NCI-H2171 (cell line): ENCODE data around the gene LIN9.

Experiments
- DNase-seq: peaks from one replicate; lab custom pipeline; 2025; lab: John Stamatoyannopoulos, UW

Gene LIN9

DNA sequence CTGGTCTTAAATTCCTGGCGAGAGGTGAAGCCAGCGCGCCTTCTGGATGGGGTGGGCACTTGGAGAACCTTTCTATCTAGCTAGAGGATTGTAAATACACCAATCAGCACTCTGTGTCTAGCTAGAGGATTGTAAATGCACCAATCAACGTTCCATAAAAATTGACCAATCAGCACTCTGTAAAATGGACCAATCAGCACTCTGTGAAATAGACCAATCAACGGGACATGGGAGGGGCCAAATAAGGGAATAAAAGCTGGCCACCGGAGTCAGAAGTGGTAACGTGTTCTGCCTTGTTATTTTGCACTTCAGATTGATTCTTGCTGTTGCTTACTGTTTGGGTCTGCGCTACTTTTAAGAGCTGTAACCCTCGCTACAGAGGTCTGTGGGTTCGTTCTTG is 12.0 kb upstream of the LIN9 start:
- DNase-seq = no peak

DNA sequence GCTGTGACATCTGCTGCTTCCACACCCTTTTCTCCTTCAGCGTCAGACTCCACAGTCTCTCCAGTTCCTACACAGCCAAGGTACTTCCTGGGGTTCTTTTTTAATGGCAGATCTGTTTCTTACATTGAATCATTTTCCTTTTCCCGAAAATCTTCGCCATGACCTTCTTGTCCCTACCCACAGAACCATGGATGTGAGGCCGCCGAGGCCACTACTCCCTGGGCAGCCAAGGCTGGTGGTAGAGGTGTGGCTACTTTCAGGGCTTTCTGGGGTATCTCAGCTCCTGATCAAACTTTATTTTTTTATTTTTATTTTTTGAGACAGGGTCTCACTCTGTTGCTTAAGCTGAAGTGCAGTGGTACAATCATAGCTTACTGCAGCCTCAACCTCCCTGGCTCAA is 9.5 kb upstream of the LIN9 start:
- no peak for DNase-seq

DNA sequence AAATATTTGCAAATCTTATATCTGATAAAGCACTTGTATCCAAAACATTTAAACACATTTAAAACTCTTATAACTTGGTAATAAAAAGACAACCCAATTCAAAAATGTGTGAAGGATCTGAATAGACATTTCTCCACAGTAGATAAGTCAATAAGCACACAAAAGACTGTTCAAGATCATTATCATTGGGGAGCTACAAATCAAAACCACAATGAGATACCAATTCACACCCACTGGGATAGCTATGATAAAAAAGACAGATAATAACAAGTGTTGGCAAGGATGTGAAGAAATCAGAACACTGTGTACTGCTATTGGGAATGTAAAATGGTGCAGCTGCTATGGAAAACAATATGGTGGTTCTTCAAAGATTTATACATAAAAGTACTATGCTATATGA is 5.1 kb upstream of the LIN9 start:
- DNase-seq = no peak

DNA sequence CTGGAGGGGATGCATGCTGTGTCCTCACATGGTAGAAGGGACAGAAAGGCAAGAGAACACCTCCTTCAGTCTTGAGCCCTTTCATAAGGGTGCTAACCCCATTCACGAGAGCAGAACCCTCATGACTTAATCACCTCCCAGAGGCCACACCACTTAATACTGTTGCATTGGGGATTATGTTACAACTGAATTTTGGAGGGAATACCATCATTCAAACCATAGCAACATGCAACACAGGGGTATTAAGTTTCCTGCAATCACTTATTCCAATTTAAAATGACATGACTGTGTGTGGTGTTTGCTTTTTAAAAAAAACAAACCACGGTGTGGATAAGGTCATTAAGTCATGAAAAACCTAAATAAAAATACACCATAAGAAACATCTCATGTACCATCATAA is 3.1 kb upstream of the LIN9 start:
- no peak for DNase-seq

DNA sequence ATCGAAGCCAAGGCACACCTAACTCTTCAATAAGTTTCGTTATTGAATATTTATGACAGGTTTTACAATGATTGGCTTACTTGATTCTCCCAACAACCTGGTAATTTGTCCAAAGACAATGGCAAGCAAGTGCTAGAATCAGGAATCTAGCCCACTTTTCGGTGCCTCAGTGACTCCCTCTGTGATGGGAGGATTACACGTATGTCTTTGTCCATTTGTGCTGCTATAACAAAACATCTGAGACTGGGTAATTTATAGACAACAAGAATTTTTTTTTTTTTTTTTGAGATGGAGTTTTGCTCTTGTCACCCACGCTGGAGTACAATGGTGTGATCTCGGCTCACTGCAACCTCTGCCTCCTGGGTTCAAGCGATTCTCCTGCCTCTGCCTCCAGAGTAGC is 2.4 kb upstream of the LIN9 start:
- DNase-seq = no peak

- no peak for DNase-seq
These were observed 1.8 kb upstream of the LIN9 start for GRCh38 chr1:226310637-226311195.

- no peak for DNase-seq
These were observed 1.2 kb upstream of the LIN9 start for GRCh38 chr1:226310245-226310540.

- no peak for DNase-seq
These were observed 657 bp upstream of the LIN9 start for GRCh38 chr1:226309398-226310244.

DNA sequence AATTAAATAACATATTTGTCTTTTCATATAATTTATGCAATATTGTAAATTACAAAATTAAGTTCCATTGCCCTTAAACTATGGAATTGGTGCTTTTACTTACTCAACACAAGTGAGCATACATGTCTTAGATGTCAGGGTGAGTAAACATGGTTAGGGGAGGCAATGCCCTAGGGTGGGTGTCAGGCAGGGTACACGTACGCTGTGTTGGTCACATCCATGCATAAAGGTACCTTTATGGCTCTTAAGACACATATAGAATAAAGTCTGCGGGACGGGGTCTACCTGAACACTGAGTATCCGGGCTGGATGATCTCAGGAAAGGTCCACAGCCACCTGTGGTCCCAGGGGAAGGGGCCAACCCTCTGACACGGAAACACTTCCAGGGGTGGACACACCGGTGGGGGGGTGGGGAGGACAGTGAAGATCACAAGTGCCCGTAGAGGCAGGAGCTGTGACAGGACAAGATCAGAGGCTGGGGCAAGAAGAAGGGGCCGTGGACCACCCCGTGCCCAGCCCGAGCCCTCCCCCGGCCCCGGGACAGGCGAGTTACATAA is 720 bp downstream of the LIN9 start:
- peak; percentile 24 for DNase-seq

DNA sequence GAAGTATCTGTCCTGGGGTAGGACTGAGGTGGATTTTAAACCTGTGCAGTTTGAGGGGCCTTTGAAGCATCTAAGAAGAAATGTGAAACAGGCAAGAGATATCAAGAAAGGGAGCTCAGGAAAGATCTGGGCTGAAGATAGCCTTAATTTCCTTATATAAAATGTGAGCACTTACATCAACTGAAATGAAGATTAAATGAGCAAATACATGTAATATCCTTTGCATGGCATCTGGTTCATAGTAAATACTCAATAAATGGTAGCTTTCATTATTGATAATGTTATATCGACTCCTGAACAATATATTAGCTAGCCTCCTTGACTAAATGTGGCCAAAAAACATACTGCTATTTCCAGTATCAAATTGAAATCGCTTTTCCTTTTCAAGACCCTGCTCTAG is 2.5 kb downstream of the LIN9 start:
- no peak for DNase-seq

DNA sequence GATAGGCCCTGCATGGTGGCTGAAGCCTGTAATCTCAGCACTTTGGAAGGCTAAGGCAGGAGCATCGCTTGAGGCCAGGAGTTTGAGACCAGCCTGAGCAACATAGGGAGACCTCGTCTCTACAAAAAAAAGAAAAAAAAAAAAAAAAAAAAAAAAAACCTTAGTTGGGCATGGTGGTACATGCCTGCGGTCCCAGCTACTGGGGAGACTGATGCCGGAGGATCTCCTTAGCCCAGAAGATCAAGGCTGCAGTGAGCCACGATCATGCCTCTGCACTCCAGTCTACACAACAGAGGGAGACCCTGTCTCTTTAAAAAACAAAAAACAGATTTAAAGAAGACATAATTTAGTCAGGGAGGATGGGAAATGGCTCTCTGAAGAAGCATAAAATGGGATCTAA is 3.8 kb downstream of the LIN9 start:
- DNase-seq = no peak

- DNase-seq = no peak
These were observed 4.5 kb downstream of the LIN9 start for GRCh38 chr1:226304291-226304955.

GRCh38 chr1:226302731-226303130 is 6.2 kb downstream of the LIN9 start:
- no peak for DNase-seq

DNA sequence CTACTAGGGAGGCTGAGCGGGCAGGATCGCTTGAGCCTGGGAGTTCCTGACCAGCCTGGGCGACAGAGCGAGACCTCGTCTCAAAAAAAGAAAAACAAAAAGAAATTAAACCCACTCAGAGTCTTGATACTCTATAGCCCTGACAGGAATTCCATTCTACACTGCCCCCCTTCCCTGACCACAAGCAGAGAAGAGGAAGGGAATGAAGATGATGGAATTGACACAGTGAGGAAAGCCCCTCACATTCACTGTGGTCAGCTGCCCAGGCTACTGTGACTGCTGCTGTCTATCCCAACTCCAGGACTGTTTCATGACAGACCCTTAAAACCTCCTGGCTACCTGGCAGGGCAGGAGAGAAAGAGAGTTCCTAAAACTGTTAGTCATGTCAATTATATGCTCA is 12.1 kb downstream of the LIN9 start:
- DNase-seq = no peak

DNA sequence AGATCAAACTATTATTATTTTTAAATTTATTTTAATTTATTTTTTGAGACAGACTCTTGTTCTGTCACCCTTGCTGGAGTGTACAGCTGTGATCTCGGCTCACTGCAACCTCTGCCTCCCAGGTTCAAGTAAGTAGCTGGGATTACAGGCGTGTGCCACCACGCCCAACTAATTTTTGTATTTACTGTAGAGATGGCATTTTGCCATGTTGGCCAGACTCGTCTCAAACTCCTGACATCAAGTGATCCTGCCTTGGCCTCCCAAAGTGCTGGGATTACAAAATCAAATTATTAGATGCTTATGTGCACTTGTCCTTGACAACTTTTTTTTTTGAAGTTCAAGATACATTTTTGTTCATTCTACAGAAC is 15.4 kb downstream of the LIN9 start:
- DNase-seq = no peak

GRCh38 chr1:226292874-226293552 is 16.0 kb downstream of the LIN9 start:
- DNase-seq = no peak

DNA sequence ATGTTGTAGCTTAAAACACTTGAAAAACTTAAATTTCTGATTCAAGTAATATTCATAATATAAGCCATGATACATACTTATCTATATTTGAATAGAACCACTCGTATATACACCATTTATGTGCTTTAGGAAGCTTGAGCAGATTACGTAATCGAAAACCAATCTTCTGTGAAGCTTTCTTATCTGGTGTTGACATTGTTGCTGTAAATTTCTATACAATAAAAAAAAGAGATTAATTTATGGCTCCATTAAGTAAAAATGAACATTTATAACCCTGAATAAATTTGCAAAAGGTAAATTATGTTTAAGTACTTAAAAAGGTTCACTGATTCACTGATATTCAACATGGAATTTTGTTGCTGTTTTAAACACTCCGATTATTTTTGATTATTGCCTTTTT is 21.4 kb downstream of the LIN9 start:
- DNase-seq = no peak

DNA sequence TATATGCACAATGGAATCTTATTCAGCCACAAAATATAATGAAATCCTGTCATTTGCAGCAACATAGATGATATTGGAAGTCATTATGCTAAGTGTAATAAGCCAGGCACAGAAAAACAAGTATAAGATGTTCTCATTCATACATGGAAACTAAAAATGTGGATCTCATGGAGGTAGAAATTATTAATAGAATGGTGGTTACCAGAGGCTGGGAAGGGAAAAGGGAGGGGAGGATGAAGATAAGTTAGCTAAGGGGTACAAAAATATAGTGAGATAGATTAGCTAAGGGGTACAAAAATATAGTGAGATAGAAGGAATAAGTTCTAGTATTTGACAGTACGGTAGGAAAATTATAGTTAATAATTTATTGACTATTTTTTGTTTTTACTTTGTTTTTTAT is 27.9 kb downstream of the LIN9 start:
- no peak for DNase-seq

- no peak for DNase-seq
These were observed 29.5 kb downstream of the LIN9 start for GRCh38 chr1:226279498-226279897.

GRCh38 chr1:226277897-226278296 is 31.1 kb downstream of the LIN9 start:
- DNase-seq = no peak

GRCh38 chr1:226276987-226277386 is 32.0 kb downstream of the LIN9 start:
- no peak for DNase-seq

- DNase-seq = no peak
These were observed 32.8 kb downstream of the LIN9 start for GRCh38 chr1:226276077-226276682.
